ENCODE data around the gene ATP8B1.

DNA sequence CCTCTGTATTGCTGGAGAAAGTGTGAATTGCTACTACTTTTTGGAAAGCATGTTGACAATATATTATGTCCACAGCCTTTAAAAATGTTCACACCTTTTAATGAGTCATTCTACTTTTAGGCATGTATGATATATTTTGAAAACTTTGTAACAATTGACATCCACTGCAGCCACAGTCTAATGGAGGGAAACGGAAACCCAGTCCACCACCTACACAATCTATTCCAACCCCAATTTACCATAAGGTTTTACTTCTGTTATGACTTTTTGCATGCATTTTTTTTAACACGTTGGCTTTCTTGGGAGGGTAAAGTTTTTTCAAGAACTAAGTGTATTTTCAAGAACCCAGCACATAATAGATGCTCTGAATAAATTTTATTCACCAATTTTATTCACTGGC is 38.5 kb upstream of the ATP8B1 start:
- TF ChIP-seq POLR2A (IDR thresholded peaks at IDR 0.05; ENCODE audit: low read length) (no peak), EHMT2 (IDR thresholded peaks at IDR 0.05; ENCODE audit: low read depth) (no peak), KDM1A (IDR thresholded peaks at IDR 0.05; ENCODE audit: low read depth) (no peak)

Data from A549 (cell line).